ENCODE results near the gene ADGRV1.

DNA sequence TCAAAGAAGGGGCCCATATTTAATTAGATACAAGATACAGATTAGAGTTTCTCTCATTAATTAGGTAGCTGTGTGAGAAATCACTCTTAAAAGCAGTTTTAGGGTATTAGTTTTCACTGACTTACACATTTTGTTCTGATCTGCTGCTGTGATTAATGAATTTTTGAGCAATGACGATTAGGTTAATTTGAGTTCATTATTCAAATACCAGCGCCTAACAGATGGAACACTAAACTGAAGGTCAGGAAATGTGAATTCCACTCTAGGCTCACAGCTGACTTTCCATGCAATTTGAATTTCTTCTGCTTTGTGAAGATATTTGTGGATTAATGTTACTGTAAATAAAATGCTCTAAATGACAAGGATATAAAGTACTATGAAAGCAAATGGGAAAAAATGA lies 380.6 kb downstream of the ADGRV1 start:
- TF ChIP-seq, protein P1, sequence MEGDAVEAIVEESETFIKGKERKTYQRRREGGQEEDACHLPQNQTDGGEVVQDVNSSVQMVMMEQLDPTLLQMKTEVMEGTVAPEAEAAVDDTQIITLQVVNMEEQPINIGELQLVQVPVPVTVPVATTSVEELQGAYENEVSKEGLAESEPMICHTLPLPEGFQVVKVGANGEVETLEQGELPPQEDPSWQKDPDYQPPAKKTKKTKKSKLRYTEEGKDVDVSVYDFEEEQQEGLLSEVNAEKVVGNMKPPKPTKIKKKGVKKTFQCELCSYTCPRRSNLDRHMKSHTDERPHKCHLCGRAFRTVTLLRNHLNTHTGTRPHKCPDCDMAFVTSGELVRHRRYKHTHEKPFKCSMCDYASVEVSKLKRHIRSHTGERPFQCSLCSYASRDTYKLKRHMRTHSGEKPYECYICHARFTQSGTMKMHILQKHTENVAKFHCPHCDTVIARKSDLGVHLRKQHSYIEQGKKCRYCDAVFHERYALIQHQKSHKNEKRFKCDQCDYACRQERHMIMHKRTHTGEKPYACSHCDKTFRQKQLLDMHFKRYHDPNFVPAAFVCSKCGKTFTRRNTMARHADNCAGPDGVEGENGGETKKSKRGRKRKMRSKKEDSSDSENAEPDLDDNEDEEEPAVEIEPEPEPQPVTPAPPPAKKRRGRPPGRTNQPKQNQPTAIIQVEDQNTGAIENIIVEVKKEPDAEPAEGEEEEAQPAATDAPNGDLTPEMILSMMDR (IDR thresholded peaks at IDR 0.05; ENCODE audit: insufficient read depth, low read length) = no peak
- no peak for TF ChIP-seq POLR2AphosphoS5 (IDR thresholded peaks at IDR 0.05; ENCODE audit: low read depth)
- TF ChIP-seq, protein P2, sequence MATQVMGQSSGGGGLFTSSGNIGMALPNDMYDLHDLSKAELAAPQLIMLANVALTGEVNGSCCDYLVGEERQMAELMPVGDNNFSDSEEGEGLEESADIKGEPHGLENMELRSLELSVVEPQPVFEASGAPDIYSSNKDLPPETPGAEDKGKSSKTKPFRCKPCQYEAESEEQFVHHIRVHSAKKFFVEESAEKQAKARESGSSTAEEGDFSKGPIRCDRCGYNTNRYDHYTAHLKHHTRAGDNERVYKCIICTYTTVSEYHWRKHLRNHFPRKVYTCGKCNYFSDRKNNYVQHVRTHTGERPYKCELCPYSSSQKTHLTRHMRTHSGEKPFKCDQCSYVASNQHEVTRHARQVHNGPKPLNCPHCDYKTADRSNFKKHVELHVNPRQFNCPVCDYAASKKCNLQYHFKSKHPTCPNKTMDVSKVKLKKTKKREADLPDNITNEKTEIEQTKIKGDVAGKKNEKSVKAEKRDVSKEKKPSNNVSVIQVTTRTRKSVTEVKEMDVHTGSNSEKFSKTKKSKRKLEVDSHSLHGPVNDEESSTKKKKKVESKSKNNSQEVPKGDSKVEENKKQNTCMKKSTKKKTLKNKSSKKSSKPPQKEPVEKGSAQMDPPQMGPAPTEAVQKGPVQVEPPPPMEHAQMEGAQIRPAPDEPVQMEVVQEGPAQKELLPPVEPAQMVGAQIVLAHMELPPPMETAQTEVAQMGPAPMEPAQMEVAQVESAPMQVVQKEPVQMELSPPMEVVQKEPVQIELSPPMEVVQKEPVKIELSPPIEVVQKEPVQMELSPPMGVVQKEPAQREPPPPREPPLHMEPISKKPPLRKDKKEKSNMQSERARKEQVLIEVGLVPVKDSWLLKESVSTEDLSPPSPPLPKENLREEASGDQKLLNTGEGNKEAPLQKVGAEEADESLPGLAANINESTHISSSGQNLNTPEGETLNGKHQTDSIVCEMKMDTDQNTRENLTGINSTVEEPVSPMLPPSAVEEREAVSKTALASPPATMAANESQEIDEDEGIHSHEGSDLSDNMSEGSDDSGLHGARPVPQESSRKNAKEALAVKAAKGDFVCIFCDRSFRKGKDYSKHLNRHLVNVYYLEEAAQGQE (IDR thresholded peaks at IDR 0.05; ENCODE audit: insufficient replicate concordance, low read depth) = no peak
- no peak for TF ChIP-seq GABPA (IDR thresholded peaks at IDR 0.05; ENCODE audit: low read depth)

Measured in HL-60 (cell line).